GM21360 (cell line): Measurements from ENCODE around the gene OR6J1.
"Not testable (repeated sequence)": the region's sequence is repeated elsewhere in the genome, so short reads cannot be mapped to it uniquely, and the experiment has no call there.

Experiments used
- ATAC-seq: cut with Tn5 transposase; IDR thresholded peaks from one replicate; pipeline ENCODE4 v1.9.1; 2021; ENCODE audit warnings: mild to moderate bottlenecking, moderate library complexity; ENCODE audit not compliant: unreplicated experiment

Gene OR6J1

DNA sequence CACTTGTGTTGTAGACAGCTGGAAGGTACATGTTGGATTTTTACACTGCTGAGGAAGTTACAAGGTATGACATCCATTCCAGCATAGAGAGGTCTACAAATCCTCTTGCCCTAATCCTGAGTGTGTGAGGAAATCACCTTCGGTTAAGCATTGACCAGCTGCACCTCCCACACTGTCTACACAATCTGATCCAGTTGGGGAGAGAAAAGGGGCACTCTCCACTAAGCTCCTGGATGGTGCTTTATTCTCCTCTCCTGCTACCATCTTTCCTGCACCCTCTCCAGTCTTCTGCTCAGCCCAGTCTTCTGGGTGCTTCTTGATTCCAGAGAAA is at the start of gene OR6J1:
Gene OR6J1, minus strand, starts transcription at position 48 of the 331 bp plus-strand sequence. CDS start 9,541 bp downstream, outside the sequence.
- ATAC-seq: no peak

GRCh38 chr14:22692194-22692593 is 48.0 kb upstream of the OR6J1 start:
- no peak for ATAC-seq

- ATAC-seq: no peak
Measured at GRCh38 chr14:22691171-22691570, 47.0 kb upstream of the OR6J1 start.

DNA sequence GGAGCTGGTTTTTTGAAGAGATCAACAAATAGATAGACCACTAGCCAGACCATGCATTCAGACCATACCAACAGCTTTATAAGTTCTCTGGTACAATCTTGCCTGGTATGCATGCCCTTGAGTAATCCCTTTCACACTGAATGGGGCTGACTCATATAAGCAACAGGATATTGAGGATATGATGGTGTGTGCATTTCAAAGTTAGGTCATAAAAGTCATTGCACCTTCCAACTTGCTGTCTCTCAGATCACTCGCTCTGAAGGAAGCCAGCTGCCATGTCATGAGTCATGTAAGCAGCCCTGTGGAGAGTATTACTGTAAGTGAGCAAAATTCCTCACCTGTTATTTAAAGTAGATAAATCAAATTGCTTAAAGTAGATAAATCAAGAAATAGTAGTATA is 45.0 kb upstream of the OR6J1 start:
- ATAC-seq: no peak

DNA sequence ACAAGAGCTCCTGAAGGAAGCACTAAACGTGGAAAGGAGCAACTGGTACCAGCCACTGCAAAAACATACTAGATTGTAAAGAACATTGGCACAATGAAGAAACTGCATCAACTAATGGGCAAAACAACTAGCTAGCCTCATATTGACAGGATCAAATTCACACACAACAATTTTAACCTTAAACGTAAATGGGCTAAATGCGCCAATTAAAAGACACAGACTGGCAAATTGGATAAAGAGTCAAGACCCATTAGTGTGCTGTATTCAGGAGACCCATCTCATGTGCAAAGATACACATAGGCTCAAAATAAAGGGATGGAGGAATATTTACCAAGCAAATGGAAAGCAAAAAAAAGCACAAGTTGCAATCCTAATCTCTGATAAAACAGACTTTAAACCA is 43.8 kb upstream of the OR6J1 start:
- ATAC-seq: not testable (repeated sequence)

DNA sequence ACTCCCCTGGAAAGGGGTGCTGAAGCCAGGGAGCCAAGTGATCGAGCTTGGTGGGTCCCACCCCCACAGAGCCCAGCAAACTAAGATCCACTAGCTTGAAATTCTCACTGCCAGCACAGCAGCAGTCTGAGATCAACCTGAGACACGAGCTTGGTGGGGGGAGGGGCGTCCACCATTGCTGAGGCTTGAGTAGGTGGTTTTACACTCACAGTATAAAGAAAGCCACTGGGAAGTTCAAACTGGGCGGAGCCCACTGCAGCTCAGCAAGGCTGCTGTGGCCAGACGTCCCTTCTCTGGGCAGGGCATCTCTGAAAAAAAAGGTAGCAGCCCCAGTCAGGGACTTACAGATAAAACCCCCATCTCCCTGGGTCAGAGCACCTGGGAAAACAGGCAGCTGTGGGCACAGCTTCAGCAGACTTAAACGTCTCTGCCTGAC is 42.0 kb upstream of the OR6J1 start:
- not testable (repeated sequence) for ATAC-seq

DNA sequence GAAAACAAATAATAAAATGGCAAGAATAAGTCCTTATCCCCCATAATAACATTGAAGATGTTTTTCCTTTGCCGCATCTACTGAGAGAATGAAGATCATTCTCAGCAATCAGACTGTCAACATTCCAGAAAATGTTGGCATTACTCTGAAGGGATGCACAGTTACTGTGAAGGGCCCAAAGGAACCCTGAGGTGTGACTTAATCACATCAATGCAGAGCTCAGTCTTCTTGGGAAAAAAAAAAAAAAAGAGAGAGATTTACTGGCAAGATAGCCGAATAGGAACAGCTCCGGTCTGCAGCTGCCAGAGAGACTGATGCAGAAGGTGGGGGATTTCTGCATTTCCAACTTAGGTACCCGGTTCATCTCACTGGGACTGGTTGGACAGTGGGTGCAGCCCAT is 41.3 kb upstream of the OR6J1 start:
- no peak for ATAC-seq

- ATAC-seq: not testable (repeated sequence)
Measured at GRCh38 chr14:22683428-22683827, 39.3 kb upstream of the OR6J1 start.

DNA sequence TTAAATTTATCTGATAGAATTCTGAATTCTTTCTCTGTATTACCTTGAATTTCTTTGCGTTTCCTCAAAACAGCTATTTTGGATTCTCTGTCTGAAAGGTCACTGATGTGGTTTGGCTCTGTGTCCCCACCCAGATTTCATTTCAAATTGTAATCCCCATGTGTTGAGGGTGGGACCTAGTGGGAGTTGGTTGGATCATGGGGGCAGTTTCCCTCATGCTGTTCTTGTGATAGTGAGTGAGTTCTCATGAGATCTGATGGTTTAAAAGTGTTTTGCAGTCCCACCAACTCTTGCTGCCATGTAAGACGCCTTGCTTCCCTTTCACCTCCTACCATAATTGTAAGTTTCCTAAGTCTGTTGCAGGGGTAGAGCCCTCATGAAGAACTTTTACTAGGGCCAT is 34.1 kb upstream of the OR6J1 start:
- no peak for ATAC-seq

DNA sequence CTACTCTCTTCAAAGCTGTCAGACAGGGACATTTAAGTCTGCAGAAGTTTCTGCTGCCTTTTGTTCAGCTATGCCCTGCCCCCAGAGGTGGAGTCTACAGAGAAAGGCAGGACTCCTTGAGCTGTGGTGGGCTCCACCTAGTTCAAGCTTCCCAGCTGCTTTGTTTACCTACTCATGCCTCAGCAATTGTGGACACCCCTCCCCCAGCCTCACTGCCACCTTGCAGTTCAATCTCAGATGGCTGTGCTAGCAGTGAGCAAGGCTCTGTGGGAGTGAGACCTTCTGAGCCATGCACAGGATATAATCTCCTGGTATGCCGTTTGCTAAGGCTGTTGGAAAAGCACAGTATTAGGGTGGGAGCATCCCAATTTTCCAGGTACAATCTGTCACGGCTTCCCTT is 33.4 kb upstream of the OR6J1 start:
- not testable (repeated sequence) for ATAC-seq

GRCh38 chr14:22671622-22672021 is 27.5 kb upstream of the OR6J1 start:
- ATAC-seq: no peak

DNA sequence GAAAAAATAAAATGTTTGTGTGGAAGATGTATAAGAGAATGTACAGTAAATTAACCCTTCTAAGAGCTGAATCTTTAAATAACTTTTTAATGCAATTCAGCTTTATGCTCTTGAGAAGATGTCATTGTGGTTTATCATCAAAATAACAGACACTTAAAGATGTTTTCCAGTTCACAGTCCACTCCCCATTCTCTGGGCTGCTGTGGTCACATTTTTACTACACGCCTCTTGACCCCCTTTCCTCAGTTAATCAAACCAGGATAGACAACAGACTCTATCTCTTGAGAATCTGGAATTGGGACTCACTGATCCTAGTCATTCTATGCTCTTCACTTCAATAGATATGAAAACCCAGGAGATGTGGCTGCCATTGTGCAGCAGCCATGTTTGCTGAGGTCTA is 24.7 kb upstream of the OR6J1 start:
- ATAC-seq: no peak

DNA sequence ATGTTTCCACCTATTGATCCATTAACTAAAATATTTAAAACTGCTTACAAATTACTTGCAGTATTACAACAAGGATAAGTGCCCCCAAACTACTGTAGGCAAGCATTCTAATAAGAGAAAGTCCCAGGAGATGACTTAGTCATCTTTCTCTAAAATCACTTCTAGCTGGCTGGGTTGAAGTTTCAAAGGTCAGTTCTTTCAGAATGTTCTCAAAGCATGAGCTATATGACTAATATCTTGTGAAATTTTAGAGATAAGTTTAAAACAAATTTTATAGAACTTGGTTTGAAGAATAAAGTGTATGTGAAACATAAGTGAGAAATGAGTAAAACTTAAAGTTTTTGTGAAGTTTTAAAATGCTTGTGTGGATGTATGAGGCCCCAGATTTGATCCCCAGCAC is 24.3 kb upstream of the OR6J1 start:
- no peak for ATAC-seq

GRCh38 chr14:22667881-22668280 is 23.7 kb upstream of the OR6J1 start:
- no peak for ATAC-seq

DNA sequence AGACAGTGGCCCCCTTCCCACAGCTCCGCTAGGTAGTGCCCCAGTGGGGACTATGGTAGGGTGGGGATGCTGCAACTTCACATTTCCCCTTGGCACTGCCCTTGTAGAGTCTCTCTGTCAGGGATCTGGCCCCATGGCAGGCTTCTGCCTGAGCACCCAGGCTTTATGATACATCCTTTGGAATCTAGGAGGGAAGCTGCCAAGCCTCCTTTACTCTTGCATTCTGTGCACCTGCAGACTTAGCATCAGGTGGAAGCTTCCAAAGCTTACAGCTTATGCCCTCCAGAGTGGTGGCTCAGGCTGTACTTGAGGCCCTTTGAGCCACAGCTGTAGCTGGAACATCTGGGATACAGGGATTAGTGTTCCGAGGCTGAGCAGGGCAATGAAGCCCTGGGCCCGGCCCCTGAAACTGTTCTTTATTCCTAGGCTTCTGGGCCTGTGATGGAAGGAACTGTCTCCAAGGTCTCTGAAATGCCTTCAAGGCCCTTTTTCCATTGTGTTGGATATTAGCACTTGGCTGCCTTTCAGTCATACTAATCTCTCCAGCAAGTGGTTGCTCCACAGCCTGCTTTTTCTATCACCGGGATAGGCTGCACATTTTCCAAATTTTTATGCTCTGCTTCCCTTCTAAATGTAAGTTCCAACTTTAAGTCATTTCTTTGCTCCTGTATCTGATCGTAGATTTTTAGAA is 22.2 kb upstream of the OR6J1 start:
- ATAC-seq: no peak

DNA sequence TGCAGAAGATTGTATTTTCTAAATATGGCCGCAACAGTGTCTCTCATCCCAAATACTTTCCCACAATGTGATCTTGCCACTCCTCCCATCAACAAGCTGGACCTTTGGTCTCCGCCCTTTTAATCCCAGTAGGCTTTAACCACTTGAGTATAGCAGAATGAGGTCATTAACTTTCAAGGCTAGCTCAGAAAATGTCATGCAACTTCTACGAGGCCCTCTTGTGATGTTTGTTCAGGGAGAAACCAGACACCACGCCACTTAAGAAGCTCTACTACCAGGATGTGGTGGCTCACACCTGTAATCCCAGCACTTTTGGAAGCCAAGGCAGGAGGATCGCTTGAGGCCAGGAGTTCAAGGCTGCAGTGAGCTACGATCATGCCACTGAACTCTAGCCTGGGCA is 20.1 kb upstream of the OR6J1 start:
- ATAC-seq: no peak

DNA sequence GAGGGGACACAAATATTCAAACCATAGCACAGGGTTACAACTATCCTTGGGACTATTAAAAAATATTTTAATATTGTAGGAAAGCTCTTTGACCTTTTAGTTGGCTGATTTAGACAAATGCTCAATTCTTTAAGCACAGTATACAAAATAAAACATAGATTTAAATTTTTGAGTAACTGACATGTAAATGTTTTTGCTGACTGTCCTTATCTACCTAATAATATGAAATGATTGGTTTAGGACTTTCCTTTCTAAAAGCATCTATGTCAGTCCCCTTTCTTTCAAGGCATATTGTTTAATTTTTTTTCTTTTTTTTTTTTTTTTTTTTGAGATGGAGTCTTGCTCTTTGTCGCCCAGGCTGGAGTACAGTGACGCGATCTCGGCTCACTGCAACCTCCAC is 16.5 kb upstream of the OR6J1 start:
- ATAC-seq: no peak

DNA sequence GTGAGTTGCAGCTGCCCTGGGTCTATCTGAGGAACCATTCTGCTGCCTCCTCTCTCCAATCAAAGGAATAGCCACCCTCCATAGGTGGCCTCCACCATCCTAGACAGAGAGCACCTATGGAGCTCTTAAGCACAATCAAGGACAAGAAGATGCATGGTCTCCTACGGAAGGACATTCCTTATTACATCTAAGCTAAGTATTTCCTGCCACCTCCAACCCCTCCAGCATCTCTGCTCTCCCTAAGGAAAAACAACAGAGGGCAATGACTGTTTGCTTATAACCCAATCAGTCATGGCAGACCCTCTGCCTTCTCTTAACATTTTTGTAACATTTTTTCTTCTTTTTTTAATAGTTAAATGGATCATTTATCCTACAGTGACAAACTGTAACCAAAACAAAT is 14.8 kb upstream of the OR6J1 start:
- no peak for ATAC-seq

- ATAC-seq: no peak
Measured at GRCh38 chr14:22657861-22658260, 13.7 kb upstream of the OR6J1 start.

DNA sequence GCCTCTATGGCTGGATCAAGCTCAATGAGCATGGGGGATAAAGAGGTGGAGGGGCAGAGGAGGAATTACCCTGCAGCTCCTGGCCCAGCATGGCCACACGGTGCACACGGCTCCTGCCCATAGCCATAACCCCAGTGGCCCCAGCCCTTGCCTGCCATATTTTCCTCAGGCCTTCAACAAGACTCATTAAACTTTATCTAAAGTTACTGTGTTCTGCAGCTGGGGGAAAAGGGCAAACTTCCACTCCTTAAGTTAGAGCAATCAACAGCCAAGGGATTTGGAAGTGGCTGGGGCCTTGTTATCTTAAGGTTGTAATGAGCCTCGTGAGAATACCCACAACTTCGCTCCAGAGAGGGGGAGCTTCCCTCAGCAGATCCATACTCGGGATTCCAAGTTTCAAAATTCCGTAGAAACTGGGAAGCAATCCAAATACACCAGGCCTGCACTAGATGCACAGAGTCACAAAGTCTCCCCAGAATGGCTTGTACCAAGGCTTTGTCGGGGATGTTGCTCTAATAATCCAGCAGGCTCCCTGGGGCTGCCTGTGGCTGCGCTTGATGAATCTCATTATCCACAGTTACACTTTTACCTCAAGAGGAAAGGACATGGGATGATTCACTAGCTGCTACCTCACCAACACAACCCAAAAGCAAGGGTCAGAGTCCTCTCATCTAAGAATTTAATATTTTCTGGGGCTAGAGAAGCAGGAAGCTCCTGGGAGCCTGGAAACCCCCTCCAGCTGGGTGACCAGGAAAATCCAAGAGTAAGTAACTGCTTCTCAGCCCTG is 13.0 kb upstream of the OR6J1 start:
- ATAC-seq: no peak

DNA sequence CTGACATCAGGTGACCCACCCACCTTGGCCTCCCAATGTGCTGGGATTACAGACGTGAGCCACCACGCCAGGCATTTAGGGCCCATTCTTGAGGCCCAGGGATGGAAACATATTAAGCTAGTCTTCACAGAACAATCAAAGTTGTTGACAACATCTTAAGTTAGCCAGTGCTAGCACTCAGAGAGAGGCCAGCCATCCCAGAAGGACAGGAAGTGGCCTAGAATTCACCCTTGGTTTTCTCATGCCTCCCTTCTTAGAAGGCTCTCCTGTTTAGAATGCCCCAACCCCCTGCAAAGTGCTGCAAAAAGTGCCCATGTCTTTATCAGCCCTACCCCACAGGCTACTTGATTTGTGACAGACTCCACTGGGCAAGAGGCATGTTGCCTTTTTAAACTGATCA is 12.1 kb upstream of the OR6J1 start:
- no peak for ATAC-seq

GRCh38 chr14:22653012-22653621 is 9.0 kb upstream of the OR6J1 start:
- no peak for ATAC-seq
